H1 (cell line): Measurements from ENCODE around the gene FOSB. TPM values are rescaled to one million over a fixed set of nuclear protein-coding genes. Genes with fewer than 3 reads are reported as not detected.
A peak's percentile ranks its signal among the peaks of the same experiment; 100 is the strongest.

ENCODE experiments used
- CTCF ChIA-PET: fragments of 300-600 bp; sonication (Branson Sonifier 250); formaldehyde crosslinking; loops from one replicate; lab custom pipeline; 2021; ENCODE audit not compliant: partially characterized antibody; lab: Charles Lee
- POLR2A ChIA-PET: fragments of 300-600 bp; sonication (Branson Sonifier 250); formaldehyde crosslinking; loops from one replicate; lab custom pipeline; 2021; ENCODE audit warnings: inconsistent platforms; ENCODE audit not compliant: partially characterized antibody; lab: Charles Lee
- DNase-seq, 2 experiments: peaks; one replicate each; pipeline versions ENCODE4 v3.0.0 to v3.0.0-alpha.2; 2010 to 2022; ENCODE audit warnings: low spot score in 2 of 2, low read depth in 1 of 2, mixed read lengths in 1 of 2
- FAIRE-seq: peaks from 2 replicates; lab custom pipeline; 2011; peaks lifted over from hg19 to GRCh38; lab: Jason Lieb, UNC
- H2AFZ ChIP-seq: 2 replicates; pipeline ENCODE4 v1.8.1; 2012; ENCODE audit warnings: low read length, inconsistent platforms
- H2AK5ac ChIP-seq: 2 replicates; pipeline ENCODE4 v1.6.1; 2013; ENCODE audit warnings: low read depth, low read length
- H2BK120ac ChIP-seq: replicated peaks from 2 replicates; pipeline ENCODE3; 2013; ENCODE audit warnings: low read depth, low read length, inconsistent platforms
- H2BK12ac ChIP-seq: 2 replicates; pipeline ENCODE4 v1.6.1; 2013; ENCODE audit warnings: low read depth, low read length
- H2BK15ac ChIP-seq: 2 replicates; pipeline ENCODE4 v1.6.1; 2013; ENCODE audit warnings: low read length
- H2BK20ac ChIP-seq: 2 replicates; pipeline ENCODE4 v1.6.1; 2013; ENCODE audit warnings: low read length
- H2BK5ac ChIP-seq: 2 replicates; pipeline ENCODE4 v1.6.1; 2013; ENCODE audit warnings: low read depth, low read length
- H3K14ac ChIP-seq: 2 replicates; pipeline ENCODE4 v1.6.1; 2013; ENCODE audit warnings: inconsistent platforms; ENCODE audit not compliant: insufficient read length
- H3K18ac ChIP-seq: 2 replicates; pipeline ENCODE4 v1.6.1; 2013; ENCODE audit warnings: low read length; ENCODE audit errors: extremely low read depth
- H3K23ac ChIP-seq: 2 replicates; pipeline ENCODE4 v1.6.1; 2013; ENCODE audit warnings: inconsistent platforms; ENCODE audit not compliant: insufficient read length
- H3K23me2 ChIP-seq: 2 replicates; pipeline ENCODE4 v1.6.1; 2013; ENCODE audit warnings: low read depth, low read length
- H3K27ac ChIP-seq: 2 replicates; pipeline ENCODE4 v1.6.1; 2011; ENCODE audit warnings: low read depth, low read length, inconsistent platforms
- H3K27me3 ChIP-seq, 4 experiments: replicated peaks in 1 of 4; 1 replicate in 1 of 4; 2 replicates in 3 of 4; pipeline versions ENCODE4 v1.6.1 to v1.8.1; 2011 to 2013; ENCODE audit warnings: low read length in 3 of 4, mild to moderate bottlenecking in 3 of 4, inconsistent platforms in 2 of 4, mixed read lengths in 2 of 4, moderate library complexity in 1 of 4; ENCODE audit not compliant: control insufficient read depth in 3 of 4, insufficient read depth in 3 of 4; ENCODE audit errors: extremely low read depth in 1 of 4
- H3K36me3 ChIP-seq, 4 experiments: 2 replicates each; pipeline versions ENCODE4 v1.6.1 to v1.8.1; 2011 to 2013; ENCODE audit warnings: mild to moderate bottlenecking in 4 of 4, low read length in 3 of 4, moderate library complexity in 2 of 4, control low read depth in 1 of 4, inconsistent platforms in 1 of 4; ENCODE audit not compliant: insufficient read depth in 4 of 4, control insufficient read depth in 2 of 4
- H3K4ac ChIP-seq: replicated peaks from 2 replicates; pipeline ENCODE3; 2013; ENCODE audit warnings: low read length, low read depth, mixed read lengths, inconsistent platforms; ENCODE audit not compliant: insufficient read length
- H3K4me1 ChIP-seq, 4 experiments: replicated peaks in 1 of 4; 1 replicate in 1 of 4; 2 replicates in 3 of 4; pipeline versions ENCODE4 v1.6.1 to v1.8.1; 2011 to 2013; ENCODE audit warnings: low read length in 3 of 4, inconsistent platforms in 2 of 4, mixed read lengths in 1 of 4; ENCODE audit not compliant: insufficient read depth in 4 of 4, control insufficient read depth in 3 of 4
- H3K4me2 ChIP-seq, 2 experiments: 2 replicates each; pipeline versions ENCODE4 v1.6.1 to v1.8.1; 2011 to 2013; ENCODE audit warnings: low read depth in 2 of 2, low read length in 2 of 2, control low read depth in 1 of 2, inconsistent platforms in 1 of 2, mild to moderate bottlenecking in 1 of 2; ENCODE audit not compliant: insufficient read depth in 1 of 2
- H3K4me3 ChIP-seq, 4 experiments: fragments of 200-600, 300-600 bp in 1 of 4; sonication (generic), shearing (Covaris generic), sonication (Bioruptor Twin) in 1 of 4; 2 replicates each; pipeline versions ENCODE4 v1.5.1 to v1.8.1; 2011 to 2016; ENCODE audit warnings: low read length in 4 of 4, low read depth in 3 of 4, control low read depth in 2 of 4, inconsistent platforms in 2 of 4, mild to moderate bottlenecking in 2 of 4, mixed read lengths in 1 of 4, moderate library complexity in 1 of 4; ENCODE audit not compliant: insufficient read depth in 2 of 4; ENCODE audit errors: extremely low read depth in 1 of 4
- H3K56ac ChIP-seq: replicated peaks from 2 replicates; pipeline ENCODE3; 2013; ENCODE audit warnings: low read depth, mild to moderate bottlenecking, mixed read lengths, low read length, inconsistent platforms; ENCODE audit not compliant: insufficient read length
- H3K79me1 ChIP-seq: 2 replicates; pipeline ENCODE4 v1.6.1; 2013; ENCODE audit warnings: low read depth, low read length, control low read depth
- H3K79me2 ChIP-seq, 2 experiments: 2 replicates each; pipeline versions ENCODE4 v1.6.1 to v1.8.1; 2012 to 2013; ENCODE audit warnings: low read length in 2 of 2, mild to moderate bottlenecking in 2 of 2, inconsistent platforms in 1 of 2; ENCODE audit not compliant: insufficient read depth in 2 of 2, control insufficient read depth in 1 of 2
- H3K9ac ChIP-seq, 4 experiments: replicated peaks in 1 of 4; 1 replicate in 1 of 4; 2 replicates in 3 of 4; pipeline versions ENCODE4 v1.6.1 to v1.8.1; 2011 to 2013; ENCODE audit warnings: low read depth in 3 of 4, low read length in 3 of 4, control low read depth in 2 of 4, mild to moderate bottlenecking in 2 of 4, moderate library complexity in 2 of 4, inconsistent platforms in 1 of 4; ENCODE audit errors: extremely low read depth in 1 of 4
- H3K9me3 ChIP-seq, 2 experiments: 2 replicates each; pipeline versions ENCODE4 v1.6.1 to v1.8.1; 2012 to 2013; ENCODE audit warnings: mild to moderate bottlenecking in 2 of 2, moderate library complexity in 2 of 2, control low read depth in 1 of 2, inconsistent platforms in 1 of 2, low read depth in 1 of 2, low read length in 1 of 2, mixed read lengths in 1 of 2; ENCODE audit not compliant: insufficient read depth in 2 of 2
- H4K20me1 ChIP-seq, 2 experiments: replicated peaks in 1 of 2; 2 replicates each; pipeline versions ENCODE3 to v1.8.1; 2011 to 2013; ENCODE audit warnings: inconsistent platforms in 2 of 2, low read length in 2 of 2, mild to moderate bottlenecking in 1 of 2; ENCODE audit not compliant: insufficient read depth in 2 of 2, control insufficient read depth in 1 of 2
- H4K5ac ChIP-seq: 2 replicates; pipeline ENCODE4 v1.6.1; 2013; ENCODE audit warnings: low read length, low read depth, mixed read lengths, inconsistent platforms; ENCODE audit not compliant: insufficient read length
- H4K8ac ChIP-seq: 2 replicates; pipeline ENCODE4 v1.8.0; 2013; ENCODE audit warnings: mild to moderate bottlenecking, moderate library complexity, low read length, inconsistent platforms; ENCODE audit not compliant: insufficient read depth; ENCODE audit errors: extremely low read depth
- H4K91ac ChIP-seq: replicated peaks from 2 replicates; pipeline ENCODE3; 2013; ENCODE audit warnings: low read length, mixed read lengths, inconsistent platforms; ENCODE audit not compliant: insufficient read length
- BACH1 ChIP-seq: IDR thresholded peaks from 2 replicates; pipeline ENCODE4 v1.6.1; 2012; ENCODE audit warnings: low read length, improper control_type of control experiment
- FOSL1 ChIP-seq: IDR thresholded peaks from 2 replicates; pipeline ENCODE4 v1.6.1; 2011; ENCODE audit warnings: mild to moderate bottlenecking, low read depth, low read length, moderate library complexity; ENCODE audit not compliant: insufficient read depth
- JUND ChIP-seq: IDR thresholded peaks from 2 replicates; pipeline ENCODE4 v1.6.1; 2011; ENCODE audit warnings: mild to moderate bottlenecking, improper control_type of control experiment, low read length
- MAFK ChIP-seq: IDR thresholded peaks from 2 replicates; pipeline ENCODE4 v1.6.1; 2012; ENCODE audit warnings: low read depth, mild to moderate bottlenecking, improper control_type of control experiment, low read length
- POLR2AphosphoS5 ChIP-seq: IDR thresholded peaks from 2 replicates; pipeline ENCODE4 v1.6.1; 2011; ENCODE audit warnings: low read depth, low read length
- POU5F1 ChIP-seq: IDR thresholded peaks from 2 replicates; pipeline ENCODE4 v1.6.1; 2011; ENCODE audit warnings: low read depth, mild to moderate bottlenecking, low read length, moderate library complexity
- RAD21 ChIP-seq, 2 experiments: IDR thresholded peaks in 1 of 2; conservative IDR thresholded peaks in 1 of 2; 2 replicates each; pipeline ENCODE4 v1.6.1; 2011; ENCODE audit warnings: low read depth in 2 of 2, low read length in 2 of 2, improper control_type of control experiment in 1 of 2, inconsistent platforms in 1 of 2, mild to moderate bottlenecking in 1 of 2, moderate library complexity in 1 of 2
- RNF2 ChIP-seq: fragments of 200-900, 300-1000 bp; sonication (generic); IDR thresholded peaks from 2 replicates; pipeline ENCODE4 v1.7.1; 2016; ENCODE audit warnings: borderline replicate concordance, low read depth, mild to moderate bottlenecking, antibody characterized with exemption, low read length; ENCODE audit not compliant: poor library complexity, severe bottlenecking; ENCODE audit errors: missing control alignments
- WGBS, 2 experiments: shearing (Covaris generic) in 1 of 2; methylation state at CpG; one replicate each; pipeline versions ENCODE4 v1.1.6 to v1.1.7; 2013 to 2015; ENCODE audit warnings: low lambda C conversion rate in 2 of 2, mixed read lengths in 2 of 2, inconsistent platforms in 1 of 2, low coverage in 1 of 2, missing lambda C conversion rate in 1 of 2; ENCODE audit not compliant: insufficient replicate concordance in 2 of 2, insufficient coverage in 1 of 2, insufficient read length in 1 of 2; ENCODE audit errors: extremely low coverage in 1 of 2, missing lambda C conversion rate in 1 of 2; 5-methylcytosine and 5-hydroxymethylcytosine counted together
- polyA plus RNA-seq, 7 experiments: library from polyadenylated mRNA; depleted of rRNA in 3 of 7; stranded (reverse) in 5 of 7; unstranded in 2 of 7; fragments of >200 nt in 5 of 7; fragments of 200-250 nt in 2 of 7; gene quantifications; 1 replicate in 5 of 7; 2 replicates in 1 of 7; 4 replicates in 1 of 7; pipeline versions ENCODE4 v1.2.1 to v1.2.3, GENCODE V29; 2011 to 2013; ENCODE audit warnings: missing spikeins in 2 of 7, mixed read lengths in 2 of 7
- total RNA-seq: library from RNA; stranded (reverse); fragmentation: NEBNext Ultra II Directional; extraction: Animal tissue kit (Norgen Biotek cat#: 25700); gene quantifications from 2 replicates; pipeline ENCODE4 v1.2.1, GENCODE V29; 2021
- TF ChIP-seq, protein P1 (sequence below): IDR thresholded peaks from 2 replicates; pipeline ENCODE4 v1.6.1; 2012; ENCODE audit warnings: low read length, inconsistent platforms

The FOSB gene
- total and polyA plus RNA-seq, 2 of the 8 experiments (the other 6 are each of a cell fraction or from before 2014, with no cell fraction given): 0.44 to 2.7 TPM

DNA sequence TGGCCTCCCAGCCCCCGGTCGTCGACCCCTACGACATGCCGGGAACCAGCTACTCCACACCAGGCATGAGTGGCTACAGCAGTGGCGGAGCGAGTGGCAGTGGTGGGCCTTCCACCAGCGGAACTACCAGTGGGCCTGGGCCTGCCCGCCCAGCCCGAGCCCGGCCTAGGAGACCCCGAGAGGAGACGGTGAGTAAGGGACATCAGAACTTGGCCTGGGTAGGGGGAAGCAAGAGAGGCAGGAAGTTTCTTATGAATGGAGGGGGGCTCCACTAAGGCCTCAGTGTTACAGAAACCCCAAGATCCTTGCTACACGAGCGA, 2.9 kb downstream of the FOSB start:
- DNase-seq: no peak
- no peak overlapping the region for H3K9ac ChIP-seq
- WGBS, 2 experiments: 98% methylated on average over 15 of the region's 15 CpGs; no CpG with 5 or more reads in 1 of the 2 experiments

More for the DNA sequence above, 2.9 kb downstream of the FOSB start:
- no peaks in the 10 kb centered on the region for H3K9me3 ChIP-seq
- H2BK15ac ChIP-seq: peak overlapping the region; percentile 31; the same call in 1 of the 2 replicates
- ChIA-PET CTCF (interaction anchor here (1.3 to 32.9 kb wide), 4 partner anchors 15 to 172 kb away, joined by 4 to 760 read pairs (median 78); partner anchors contain the start of gene ERCC1), POLR2A (interaction anchor here (0.6 to 1.4 kb wide), 3 partner anchors 19 to 247 kb away, joined by 3 to 4 read pairs (median 4); no protein-coding TSS in a partner anchor)
- no peaks in the 10 kb centered on the region for H3K36me3 ChIP-seq
- H4K5ac ChIP-seq: no peak overlapping the region
- H2BK120ac ChIP-seq: no peak overlapping the region
- H3K14ac ChIP-seq: no peak overlapping the region
- H3K4ac ChIP-seq: no peak overlapping the region
- peaks cover 0 to 3% of the 10 kb centered on the region in 2 experiments for H4K20me1 ChIP-seq
- H3K4me3 ChIP-seq: no peak overlapping the region
- no peak overlapping the region for H3K23ac ChIP-seq
- TF ChIP-seq BACH1: no peak
- TF ChIP-seq MAFK: no peak
- no peak for TF ChIP-seq RAD21 (IDR thresholded peaks at IDR 0.05 in 1 of 2, conservative IDR thresholded peaks at IDR 0.05 in 1 of 2; ENCODE audit: low read depth in 2 of 2, low read length in 2 of 2)
- TF ChIP-seq, protein P1, sequence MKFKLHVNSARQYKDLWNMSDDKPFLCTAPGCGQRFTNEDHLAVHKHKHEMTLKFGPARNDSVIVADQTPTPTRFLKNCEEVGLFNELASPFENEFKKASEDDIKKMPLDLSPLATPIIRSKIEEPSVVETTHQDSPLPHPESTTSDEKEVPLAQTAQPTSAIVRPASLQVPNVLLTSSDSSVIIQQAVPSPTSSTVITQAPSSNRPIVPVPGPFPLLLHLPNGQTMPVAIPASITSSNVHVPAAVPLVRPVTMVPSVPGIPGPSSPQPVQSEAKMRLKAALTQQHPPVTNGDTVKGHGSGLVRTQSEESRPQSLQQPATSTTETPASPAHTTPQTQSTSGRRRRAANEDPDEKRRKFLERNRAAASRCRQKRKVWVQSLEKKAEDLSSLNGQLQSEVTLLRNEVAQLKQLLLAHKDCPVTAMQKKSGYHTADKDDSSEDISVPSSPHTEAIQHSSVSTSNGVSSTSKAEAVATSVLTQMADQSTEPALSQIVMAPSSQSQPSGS: no peak
- no peak for TF ChIP-seq FOSL1
- no peak for TF ChIP-seq POU5F1
- no peak for TF ChIP-seq JUND
- no peak for TF ChIP-seq RNF2
- TF ChIP-seq POLR2AphosphoS5: no peak
- H3K18ac ChIP-seq: no peak overlapping the region
- H3K27ac ChIP-seq: no peak overlapping the region
- H3K79me1 ChIP-seq: no peaks in the 10 kb centered on the region
- H2AFZ ChIP-seq: no peak overlapping the region
- H4K8ac ChIP-seq: no peak overlapping the region
- no peak overlapping the region; a peak in 1 of 4 replicates for H3K4me2 ChIP-seq
- H3K56ac ChIP-seq: no peak overlapping the region
- H2BK5ac ChIP-seq: no peak overlapping the region
- peaks cover 0 to 22% (median 14%) of the 10 kb centered on the region in 4 experiments; a peak in 6 of 7 replicates for H3K4me1 ChIP-seq
- no peak overlapping the region for H2BK20ac ChIP-seq
- H3K79me2 ChIP-seq: no peaks in the 10 kb centered on the region
- peaks cover 0 to 19% (median 17%) of the 10 kb centered on the region in 4 experiments; a peak in 4 of 7 replicates for H3K27me3 ChIP-seq
- H4K91ac ChIP-seq: no peak overlapping the region
- peaks cover 24% of the 10 kb centered on the region; the same call in 1 of the 2 replicates for H3K23me2 ChIP-seq
- H2AK5ac ChIP-seq: peak overlapping the region; percentile 1; the same call in 1 of the 2 replicates
- no peak overlapping the region for H2BK12ac ChIP-seq
- FAIRE-seq: no peak
